ENCODE results near the gene ARID4A.
A peak's percentile ranks its signal among the peaks of the same experiment; 100 is the strongest.
"Not testable (repeated sequence)": the region's sequence is repeated elsewhere in the genome, so short reads cannot be mapped to it uniquely, and the experiment has no call there.

Gene ARID4A

DNA sequence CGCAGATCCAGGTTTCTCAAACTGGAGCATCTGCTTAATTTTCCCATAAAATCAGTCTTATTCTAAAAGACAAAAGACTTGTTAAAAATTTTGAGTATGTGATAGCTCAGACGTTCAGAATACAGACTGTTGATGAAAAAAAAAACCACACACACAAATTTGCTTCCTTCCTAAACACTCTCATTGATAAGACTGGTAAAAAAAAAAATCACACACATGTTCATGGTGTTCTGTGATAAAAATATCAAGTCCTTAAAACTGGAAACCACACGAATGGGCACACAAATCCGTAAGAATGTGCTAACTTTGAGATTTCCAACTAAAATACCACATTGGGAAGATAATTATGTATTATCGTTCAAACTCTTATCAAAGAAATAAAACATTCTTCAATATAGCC lies 6.7 kb upstream of the ARID4A start:
- DNase-seq: no peak

DNA sequence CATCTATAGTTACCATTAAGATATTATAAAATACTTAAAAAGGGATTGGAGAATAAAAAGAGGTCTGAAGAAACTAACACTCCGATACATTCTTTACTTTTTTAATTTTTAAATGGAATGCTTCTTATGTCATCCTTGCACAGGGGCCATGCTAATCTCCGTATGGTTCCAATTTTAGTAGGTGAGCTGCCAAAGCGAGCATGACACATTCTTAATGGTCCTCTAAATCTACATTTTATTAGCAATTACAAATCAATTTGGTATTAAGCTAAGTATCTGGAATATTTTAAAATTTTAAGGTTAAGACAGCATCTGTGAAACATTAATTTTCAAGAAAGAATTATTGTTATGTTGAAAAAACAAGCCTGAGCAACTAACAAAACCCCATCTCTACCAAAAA lies 6.2 kb upstream of the ARID4A start:
- no peak for DNase-seq

DNA sequence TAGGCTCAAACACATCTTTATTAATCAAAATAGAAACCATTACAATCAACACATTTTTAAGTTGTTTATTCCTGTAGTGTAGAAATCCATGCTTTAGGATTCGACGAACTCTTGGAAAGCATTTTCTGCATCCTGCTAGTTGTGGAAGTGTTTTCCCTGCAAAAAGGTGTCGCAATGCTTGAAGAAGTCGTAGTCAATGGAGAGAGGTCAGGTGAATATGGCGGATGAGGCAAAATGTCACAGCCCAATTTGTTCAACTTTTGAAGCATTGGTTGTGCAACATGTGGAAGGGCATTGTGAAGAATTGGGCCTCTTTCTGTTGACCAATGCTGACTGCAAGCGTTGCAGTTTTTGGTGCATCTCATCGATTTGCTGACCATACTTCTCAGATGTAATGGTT lies 4.2 kb upstream of the ARID4A start:
- DNase-seq: no peak

DNA sequence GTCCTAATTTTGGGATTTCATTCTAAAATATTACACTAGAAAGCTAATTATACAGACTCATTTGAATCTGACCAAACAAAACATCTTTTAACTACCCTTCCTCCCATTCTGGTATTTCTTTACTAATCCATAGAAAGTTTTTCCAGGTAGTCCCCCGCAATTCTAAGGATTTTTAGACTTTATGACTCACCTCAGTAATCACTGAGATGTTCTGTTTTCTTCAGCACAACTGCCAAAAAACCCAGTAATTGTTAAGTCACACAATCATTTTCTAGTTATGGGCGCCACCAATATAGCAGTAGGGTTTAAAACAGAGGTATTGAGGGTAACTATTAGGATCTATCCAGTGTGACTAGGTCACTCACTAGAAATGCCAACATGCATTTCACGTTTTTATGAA lies 1.6 kb upstream of the ARID4A start:
- DNase-seq: no peak

DNA sequence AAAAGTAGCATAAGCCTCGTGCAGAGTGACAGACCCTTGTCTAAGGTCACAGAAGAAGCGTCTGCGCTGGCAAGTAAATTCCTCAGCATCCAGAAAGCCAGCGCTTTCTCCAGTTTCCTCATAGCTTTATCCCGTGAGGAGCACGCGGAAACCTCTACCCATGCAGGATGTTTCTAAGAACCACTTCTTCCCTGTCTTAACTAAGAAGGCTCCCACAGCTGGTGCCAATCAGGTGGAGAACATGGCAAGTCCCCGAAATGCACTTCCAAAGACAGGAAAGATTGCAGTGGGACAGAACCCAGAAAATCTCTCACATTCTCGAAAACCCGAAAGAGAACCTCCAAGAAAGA lies 968 bp upstream of the ARID4A start:
- no peak for DNase-seq

DNA sequence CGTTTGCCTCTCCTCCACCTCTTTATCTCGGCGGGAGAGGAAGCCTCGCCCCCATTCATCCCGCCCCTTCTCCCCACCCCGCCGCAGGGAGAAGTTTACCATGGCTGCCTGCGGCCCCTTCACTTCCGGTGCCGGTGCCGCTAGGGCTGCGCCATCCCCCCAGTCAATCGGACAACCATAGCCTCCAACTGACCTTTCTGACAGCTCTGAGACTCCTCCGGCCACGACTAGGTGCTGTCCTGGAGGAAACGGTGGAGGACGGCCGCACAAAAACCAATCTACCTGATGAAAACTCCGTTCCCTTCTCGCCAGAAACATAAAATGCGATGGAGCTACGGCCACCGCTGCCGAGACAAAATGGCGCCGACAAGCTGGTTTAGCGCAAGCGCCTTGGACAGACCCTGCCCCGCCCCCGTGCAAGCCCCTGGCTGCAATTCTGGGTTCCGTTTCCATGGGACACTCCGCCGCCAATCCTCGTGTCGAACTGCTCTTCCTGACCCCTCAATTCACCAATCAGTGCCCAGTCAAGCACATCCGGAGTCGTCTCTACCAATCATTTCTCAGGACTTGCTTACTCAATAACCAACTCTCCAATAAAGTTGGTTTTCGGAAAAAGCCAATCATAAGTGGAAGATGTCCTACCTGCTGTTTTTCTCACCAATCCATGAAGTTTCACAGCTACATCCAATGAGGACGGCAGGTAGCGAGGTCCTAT lies 436 bp upstream of the ARID4A start:
- peak; percentile 99 for DNase-seq

DNA sequence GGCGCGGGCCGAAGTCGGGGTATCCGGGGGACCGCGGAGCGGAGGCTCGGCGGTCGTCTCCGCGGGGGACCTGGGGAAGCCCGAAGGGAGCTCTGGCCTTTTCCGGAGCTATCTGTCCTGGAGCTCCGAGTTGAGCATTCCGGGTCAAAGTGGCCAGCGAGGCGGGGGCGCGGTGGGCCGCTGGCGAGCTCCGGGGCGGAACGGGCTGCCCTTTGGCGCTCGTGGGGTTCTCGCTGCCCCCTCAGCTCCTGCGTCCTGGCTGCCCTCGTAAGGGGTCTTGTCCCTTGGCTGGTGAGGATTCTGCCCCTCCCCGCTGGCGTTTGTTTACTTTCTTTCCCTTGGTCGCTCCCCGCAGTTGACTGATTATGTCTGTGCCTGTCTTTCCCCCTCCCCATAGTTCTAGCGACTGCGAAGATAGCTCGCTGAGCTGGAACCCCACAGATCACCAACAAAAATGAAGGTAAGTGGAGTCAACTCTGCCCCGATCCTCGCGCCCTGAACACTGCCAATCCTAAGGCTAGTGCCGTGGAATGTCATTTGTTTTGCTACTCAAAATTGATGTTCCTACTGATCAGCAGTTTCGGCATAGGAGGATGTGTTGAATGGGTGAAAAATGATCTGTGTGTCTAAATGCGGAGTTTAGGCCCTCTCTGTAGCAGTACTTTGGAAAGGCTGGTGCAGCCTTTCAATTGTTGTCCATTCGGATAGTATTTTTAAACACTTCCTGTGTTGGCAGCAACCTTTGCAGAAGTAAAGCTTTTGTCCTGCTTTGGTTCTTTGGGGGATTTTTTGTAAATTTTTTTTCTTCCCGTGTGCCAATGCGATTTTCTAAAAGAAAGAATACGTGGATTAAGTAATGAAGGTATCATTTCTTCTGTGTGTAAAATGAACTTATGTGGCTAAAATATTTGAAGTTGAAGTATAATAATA lies 1.3 kb downstream of the ARID4A start:
- DNase-seq: peak; percentile 22

DNA sequence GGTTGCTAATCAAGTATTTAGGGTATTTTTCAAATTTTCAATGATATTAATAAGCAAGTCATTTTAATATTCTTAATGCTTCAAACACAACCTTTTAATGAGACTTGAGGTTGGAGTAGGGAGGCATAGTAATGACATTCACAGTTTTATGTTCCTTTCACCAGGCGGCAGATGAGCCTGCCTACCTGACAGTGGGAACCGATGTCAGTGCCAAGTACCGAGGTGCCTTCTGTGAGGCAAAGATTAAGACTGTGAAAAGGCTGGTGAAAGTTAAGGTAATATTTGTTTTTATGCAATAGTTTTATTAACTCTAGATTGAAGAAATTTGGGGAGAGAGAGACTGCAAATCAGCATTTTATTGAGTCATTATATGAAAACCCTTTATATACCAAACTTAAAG lies 3.1 kb downstream of the ARID4A start:
- DNase-seq: no peak

DNA sequence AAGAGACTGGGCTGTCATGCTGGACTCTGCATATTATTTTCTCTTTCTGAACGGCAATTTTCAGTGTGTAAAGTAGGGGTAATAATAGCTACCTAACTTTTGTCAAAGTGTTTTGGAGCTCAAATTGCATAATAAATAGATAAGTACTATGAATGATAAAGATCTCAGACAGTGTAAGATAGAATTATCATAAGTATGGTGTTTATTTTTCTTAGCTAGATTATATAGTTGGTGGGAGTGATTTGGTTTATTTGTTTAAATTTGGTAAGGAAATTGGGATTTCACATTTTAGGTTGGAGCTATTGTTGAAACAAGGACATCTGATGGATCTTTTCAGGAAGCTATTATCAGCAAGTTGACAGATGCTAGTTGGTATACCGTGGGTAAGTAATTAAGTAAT lies 7.4 kb downstream of the ARID4A start:
- no peak for DNase-seq

DNA sequence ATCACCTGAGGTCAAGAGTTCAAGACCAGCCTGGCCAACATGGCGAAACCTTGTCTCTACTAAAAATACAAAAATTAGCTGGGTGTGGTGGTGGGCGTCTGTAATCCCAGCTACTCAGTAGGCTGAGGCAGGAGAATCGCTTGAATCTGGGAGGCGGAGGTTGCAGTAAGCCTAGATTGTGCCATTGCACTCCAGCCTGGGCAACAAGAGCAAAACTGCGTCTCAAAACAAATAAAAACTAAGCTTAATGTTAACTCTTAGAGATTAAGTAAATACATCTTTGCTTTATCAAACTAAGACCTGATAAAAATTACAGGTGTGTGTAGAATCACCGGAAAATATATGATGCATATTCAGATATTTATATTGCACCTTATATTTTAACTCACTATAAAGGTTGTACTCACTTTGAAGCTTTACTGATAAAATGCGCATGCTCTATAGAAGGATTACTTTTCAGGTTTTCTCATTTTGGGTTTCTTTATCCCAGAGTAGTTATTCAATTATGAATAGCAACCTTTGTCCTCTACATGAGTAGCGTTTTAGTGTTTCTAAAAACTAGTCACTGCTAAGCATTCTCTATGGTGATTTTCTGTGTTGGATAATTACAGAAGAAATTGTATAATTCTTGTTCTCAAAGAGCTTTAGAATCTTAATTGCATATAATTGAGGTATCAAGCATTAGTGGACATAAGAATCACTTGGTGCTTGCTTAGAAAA lies 9.4 kb downstream of the ARID4A start:
- no peak for DNase-seq

DNA sequence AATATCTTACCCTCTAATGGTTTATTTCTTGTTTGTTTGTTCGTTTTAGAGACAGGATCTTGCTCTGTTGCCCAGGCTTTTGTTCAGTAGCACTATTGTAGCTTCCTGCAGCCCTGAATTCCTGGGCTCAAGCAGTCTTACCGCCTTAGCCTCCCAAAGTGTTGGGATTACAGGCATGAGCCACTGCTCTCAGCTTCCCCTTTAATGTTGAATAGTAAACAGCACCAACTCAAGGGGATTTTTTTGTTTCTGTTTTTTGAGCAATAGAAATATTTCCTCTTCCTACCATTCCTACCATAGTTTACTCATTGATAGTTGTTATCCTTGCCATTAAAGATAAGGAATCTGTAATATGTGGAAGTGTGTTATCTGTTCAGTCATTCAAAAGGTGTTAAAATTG lies 10.7 kb downstream of the ARID4A start:
- no peak for DNase-seq

DNA sequence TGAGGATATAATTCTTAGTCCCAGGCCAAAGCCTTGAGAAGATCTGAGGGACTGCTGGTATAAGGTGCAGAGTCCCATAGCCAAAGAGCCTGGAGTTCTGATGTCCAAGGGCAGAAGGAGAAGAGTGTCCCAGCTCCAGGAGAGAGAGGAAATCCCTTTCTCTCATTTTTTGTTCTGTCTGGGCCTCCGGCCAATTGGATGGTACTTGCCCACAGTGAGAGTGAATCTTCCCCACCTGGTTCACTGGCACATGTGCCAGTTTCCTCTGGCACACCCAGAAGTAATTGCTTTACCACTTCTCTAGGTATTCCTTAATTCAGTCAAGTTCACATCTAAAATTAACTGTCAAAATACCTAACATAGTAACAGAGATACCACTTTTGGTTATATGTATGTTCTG lies 15.3 kb downstream of the ARID4A start:
- no peak for DNase-seq

DNA sequence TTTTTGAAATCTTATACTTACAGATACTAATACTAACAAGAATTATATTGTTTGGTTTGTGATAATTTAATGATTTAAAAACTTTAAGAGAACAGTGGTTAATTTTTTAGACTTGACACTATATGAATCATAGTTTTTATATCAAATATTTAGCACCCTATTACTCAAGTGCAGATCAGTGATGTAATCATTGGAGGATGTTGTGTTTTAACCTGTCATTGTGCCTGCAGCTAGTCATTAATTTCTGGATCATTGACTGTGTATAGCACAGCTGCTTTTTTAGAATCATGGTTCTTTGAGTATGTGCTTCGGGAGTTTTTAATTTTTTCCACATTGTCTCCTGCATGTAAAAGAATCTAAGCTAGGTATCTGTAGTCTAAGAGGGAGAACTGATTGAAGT lies 17.3 kb downstream of the ARID4A start:
- no peak for DNase-seq

DNA sequence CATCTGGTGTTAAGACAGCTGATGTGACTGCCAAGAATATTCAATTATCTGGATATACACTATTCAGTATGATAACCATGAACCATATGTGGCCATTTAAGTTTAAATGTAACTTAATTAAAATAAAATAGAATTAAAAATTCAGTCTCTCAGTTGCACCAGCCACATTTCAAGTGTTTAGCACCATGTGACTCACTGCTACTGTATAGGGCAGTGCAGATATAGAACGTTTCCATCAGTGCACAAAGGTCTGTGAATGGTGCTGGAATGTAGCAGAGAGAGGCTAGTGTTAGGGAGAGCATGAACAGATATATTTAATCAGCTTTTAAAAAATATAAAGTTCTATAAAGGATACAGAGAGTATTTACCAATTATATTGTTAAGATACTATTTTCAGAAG lies 28.7 kb downstream of the ARID4A start:
- no peak for DNase-seq

DNA sequence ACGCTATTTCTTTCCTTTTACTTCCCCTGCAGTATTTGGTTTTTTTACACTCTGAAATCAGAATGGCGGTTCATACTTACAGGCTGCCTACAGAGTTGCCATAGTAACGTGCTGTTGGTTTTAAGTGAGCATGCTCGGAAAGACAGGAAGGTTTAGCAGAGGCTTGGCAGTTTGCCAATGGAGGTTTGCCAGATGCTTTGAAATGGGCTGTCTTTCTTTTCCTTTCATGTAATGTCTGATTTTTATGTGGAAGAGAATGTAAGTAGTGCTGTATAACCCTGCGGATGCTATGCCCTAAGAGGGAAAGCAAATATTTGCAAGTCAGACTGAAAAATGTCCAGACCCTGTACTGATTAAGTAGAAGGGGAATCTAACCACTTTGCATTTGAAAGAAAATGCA lies 32.8 kb downstream of the ARID4A start:
- DNase-seq: peak; percentile 89

DNA sequence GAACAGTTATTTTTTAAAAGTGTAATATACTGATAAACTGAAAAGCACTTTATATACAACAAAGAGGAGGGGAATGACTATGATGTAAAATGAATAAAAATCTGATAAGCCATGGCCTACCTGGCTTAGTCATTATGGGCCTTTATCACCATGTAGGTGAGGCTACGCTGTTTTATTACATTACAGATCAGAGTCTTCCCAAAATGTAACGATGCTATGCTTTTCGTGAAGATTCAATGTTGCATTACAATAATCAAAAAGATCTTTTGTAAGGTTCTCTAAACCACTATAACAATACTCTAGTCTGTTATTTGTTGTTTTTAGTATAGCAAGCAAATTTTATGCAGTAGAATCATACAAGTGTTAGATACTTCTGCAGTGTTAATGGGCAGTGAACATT lies 34.2 kb downstream of the ARID4A start:
- peak; percentile 30 for DNase-seq

DNA sequence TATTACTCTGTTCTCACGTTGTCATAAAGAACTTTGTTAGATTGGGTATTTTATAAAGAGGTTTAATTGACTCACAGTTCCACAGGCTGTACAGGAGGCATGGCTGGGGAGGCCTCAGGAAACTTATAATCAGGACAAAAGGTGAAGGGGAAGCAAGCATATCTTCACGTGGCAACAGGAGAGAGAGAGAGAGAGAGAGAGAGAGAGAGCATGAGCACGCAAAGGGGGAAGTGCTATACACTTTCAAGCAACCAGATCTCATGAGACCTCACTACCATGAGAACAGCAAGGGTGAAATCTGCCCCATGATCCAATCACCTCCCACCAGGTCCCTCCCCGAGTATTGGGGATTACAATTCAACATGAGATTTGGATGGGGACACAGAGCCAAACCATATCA lies 41.3 kb downstream of the ARID4A start:
- DNase-seq: not testable (repeated sequence)

DNA sequence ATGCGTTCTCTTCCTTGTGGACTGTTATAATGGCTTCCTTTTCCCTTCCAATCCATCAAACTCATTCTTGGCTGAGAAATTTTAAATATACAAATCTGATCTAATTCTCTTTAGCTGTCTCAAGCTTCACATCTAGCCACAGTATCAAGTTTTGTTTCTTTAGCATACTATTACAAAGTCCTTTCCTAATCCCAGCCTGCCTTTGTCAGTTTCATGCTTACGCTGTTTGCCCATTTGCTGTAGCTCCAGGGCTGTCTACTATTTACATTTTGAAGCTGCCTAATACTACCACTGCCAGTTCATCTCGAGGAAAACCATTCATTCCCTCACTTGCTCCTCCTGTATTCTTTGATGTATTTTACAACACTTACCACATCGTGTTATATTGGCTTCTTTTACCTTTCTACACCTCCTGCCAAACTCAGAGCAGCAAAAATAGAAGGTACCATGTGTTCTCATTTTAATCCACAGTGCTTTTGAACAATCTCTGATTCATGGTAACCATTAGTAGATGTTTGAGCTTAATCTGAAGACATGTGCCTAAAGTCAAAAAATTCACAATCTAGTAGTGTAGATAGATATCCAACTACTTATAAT lies 42.9 kb downstream of the ARID4A start:
- DNase-seq: no peak

DNA sequence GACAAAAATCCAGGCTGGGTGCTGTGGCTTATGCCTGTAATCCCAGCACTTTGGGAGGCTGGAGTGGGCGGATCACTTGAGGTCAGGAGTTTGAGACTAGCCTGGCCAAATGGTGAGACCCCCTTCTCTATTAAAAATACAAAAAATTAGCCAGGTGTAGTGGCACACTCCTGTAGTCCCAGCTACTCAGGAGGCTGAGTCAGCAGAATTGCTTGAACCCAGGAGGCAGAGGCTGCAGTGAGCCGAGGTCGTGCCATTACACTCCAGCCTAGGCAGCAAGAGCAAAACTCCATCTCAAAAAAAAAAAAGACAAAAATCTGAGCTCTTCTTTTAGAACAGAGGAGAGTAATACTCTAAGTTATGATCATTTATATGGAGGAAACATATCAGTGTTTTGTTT lies 45.2 kb downstream of the ARID4A start:
- not testable (repeated sequence) for DNase-seq

DNA sequence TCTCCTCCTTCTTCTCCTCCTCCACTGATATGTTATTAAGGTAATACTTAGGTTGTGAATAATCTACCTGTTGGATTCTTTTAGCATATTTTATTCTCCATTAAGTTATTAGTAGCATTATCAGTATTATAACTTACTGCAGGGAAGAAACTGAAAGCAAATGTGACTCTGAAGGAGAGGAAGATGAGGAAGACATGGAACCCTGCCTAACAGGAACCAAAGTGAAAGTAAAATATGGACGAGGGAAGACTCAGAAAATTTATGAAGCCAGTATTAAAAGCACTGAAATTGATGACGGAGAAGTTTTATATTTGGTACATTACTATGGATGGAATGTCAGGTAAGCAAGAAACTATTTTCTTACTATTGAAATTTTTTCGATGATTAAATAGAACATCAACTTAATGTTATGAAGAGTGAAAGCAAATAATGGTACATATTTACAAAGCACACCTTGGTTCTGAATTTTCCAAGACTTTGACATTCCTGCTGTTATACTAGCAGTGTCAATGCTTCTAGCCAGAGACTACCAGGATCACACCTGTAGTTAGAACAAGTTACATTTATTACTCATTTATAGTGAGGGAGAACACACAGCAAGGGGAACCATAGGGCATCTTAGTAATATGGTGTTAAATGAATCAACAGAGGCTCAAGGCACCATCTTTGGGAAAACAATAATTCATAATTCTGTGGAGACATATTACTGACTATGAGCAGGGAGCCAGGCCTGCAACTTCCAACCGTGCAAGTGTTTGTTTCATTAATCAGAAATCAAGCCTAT lies 55.4 kb downstream of the ARID4A start:
- DNase-seq: no peak

DNA sequence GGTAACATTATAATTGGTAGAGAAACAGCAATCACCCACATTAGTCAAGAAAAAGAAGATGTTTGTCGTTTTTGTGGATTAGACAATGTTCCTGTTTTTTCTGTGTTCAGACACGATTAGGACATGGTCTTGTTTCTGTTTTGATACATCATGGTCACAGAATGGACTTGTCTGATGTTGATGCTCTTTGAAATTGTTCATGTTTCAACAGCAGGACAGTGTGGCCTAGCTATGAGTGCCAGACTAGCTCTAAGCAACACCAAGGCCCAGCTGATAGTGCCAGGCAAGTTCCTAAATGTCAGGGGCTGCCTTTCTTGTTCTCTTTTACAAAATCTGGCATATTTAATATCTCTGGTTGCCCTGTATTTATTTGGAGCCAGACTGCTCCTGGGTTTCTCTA lies 56.5 kb downstream of the ARID4A start:
- DNase-seq: no peak

DNA sequence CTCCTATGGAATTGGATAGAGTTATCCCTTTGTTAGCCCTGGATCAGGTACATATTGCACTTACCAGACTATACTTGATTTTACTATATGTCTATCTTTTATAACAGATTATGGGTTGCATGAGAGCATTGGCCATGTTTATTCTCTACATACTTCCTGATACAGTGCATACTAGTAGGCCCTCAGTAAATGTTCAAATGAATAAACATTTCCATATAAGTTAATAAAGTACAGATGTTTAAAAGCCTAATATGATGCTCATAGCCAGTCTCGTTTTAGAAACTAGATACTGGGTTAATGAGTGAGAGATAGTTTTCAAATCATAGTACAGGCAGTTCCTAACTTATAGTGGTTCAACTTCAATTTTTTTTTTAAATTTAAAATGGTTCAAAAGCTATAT lies 57.9 kb downstream of the ARID4A start:
- no peak for DNase-seq

DNA sequence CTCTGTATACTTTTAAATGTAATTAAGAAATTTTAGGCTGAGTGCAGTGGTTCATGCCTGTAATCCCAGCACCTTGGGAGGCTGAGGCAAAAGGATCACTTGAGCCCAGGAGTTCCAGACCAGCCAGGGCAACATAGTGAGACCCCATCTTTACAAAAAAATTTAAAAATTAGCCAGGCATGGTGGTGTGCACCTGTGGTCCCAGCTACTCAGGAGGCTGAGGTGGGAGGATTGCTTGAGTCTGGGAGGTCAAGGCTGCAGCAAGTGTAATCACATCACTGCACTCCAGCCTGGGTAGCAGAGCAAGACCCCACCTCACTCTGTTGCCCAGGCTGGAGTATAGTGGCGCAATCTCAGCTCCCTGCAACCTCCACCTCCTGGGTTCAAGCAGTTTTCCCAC lies 63.9 kb downstream of the ARID4A start:
- DNase-seq: not testable (repeated sequence)

All from midbrain (tissue), 1 donor.